Measurements from ENCODE around the gene DDO.

DDO gene

GRCh38 chr6:110357298-110357663 lies 58.1 kb downstream of the DDO start (continued):
- TF ChIP-seq TSHZ2 (CRISPR knock-in tag; IDR thresholded peaks at IDR 0.05) (no peak), ARNTL (CRISPR knock-in tag; IDR thresholded peaks at IDR 0.05; ENCODE audit: borderline replicate concordance, low read depth) (no peak)

GRCh38 chr6:110356778-110357177 lies 58.6 kb downstream of the DDO start:
- TF ChIP-seq TCF4 (CRISPR knock-in tag; IDR thresholded peaks at IDR 0.05; ENCODE audit: borderline replicate concordance) (no peak), PATZ1 (CRISPR knock-in tag; IDR thresholded peaks at IDR 0.05; ENCODE audit: borderline replicate concordance) (no peak), TOX (CRISPR knock-in tag; IDR thresholded peaks at IDR 0.05; ENCODE audit: borderline replicate concordance) (no peak), SNAI2 (CRISPR knock-in tag; IDR thresholded peaks at IDR 0.05) (no peak), ISL1 (CRISPR knock-in tag; IDR thresholded peaks at IDR 0.05) (no peak), ZC3H10 (CRISPR knock-in tag; IDR thresholded peaks at IDR 0.05) (no peak), TSHZ2 (CRISPR knock-in tag; IDR thresholded peaks at IDR 0.05) (no peak), ARNTL (CRISPR knock-in tag; IDR thresholded peaks at IDR 0.05; ENCODE audit: borderline replicate concordance, low read depth) (no peak), POU6F1 (CRISPR knock-in tag; IDR thresholded peaks at IDR 0.05; ENCODE audit: borderline replicate concordance, low read depth) (no peak), CSRNP3 (CRISPR knock-in tag; IDR thresholded peaks at IDR 0.05) (no peak), ZFP3 (CRISPR knock-in tag; IDR thresholded peaks at IDR 0.05) (no peak), CSDC2 (CRISPR knock-in tag; IDR thresholded peaks at IDR 0.05) (no peak)
- ATAC-seq, result no peak

- TF ChIP-seq ZFP3 (CRISPR knock-in tag; IDR thresholded peaks at IDR 0.05) (no peak), SNAI2 (CRISPR knock-in tag; IDR thresholded peaks at IDR 0.05) (no peak), TCF4 (CRISPR knock-in tag; IDR thresholded peaks at IDR 0.05; ENCODE audit: borderline replicate concordance) (no peak), PATZ1 (CRISPR knock-in tag; IDR thresholded peaks at IDR 0.05; ENCODE audit: borderline replicate concordance) (no peak), ISL1 (CRISPR knock-in tag; IDR thresholded peaks at IDR 0.05) (no peak), GLIS3 (CRISPR knock-in tag; IDR thresholded peaks at IDR 0.05) (no peak), ZNF8 (CRISPR knock-in tag; IDR thresholded peaks at IDR 0.05) (no peak), ZNF565 (CRISPR knock-in tag; conservative IDR thresholded peaks at IDR 0.05; ENCODE audit: low read depth) (no peak), PPARA (CRISPR knock-in tag; IDR thresholded peaks at IDR 0.05; ENCODE audit: borderline replicate concordance) (no peak)
- no peak for ATAC-seq
Observed at GRCh38 chr6:110355727-110356126, 59.6 kb downstream of the DDO start.

All from SK-N-SH treated with all-trans-retinoic acid at 6 μM for 48 hours (cell line).